Measurements from ENCODE around the gene ZNF280B.
"Not testable (repeated sequence)": the region's sequence is repeated elsewhere in the genome, so short reads cannot be mapped to it uniquely, and the experiment has no call there.

ZNF280B gene

DNA sequence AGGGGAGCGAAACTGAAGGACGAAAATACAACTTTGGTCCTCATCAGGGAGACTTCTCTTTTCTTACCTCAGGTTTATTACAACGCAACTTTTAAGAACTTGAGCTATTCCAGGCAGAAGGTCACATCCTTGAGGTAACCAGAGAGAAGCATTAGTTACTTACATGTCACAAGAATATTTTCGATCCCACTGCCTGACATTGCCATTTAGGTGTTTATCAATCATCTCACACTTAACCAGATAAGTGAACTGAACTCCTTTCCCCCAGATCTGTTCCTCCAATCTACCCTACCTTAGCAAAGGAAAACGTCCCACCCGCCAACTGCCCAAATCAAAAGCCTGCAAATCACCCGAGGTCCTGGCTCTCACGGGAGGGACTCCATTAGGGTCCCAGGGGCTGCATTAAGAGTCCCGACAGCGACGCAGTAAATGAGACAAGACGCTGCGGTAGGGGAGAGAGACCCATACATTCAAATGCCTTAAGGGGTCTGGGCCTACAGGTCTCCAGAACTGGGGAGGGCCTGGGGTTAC lies 734 bp downstream of the ZNF280B start:
- DNase-seq (ENCODE audit: low read depth) = no peak

DNA sequence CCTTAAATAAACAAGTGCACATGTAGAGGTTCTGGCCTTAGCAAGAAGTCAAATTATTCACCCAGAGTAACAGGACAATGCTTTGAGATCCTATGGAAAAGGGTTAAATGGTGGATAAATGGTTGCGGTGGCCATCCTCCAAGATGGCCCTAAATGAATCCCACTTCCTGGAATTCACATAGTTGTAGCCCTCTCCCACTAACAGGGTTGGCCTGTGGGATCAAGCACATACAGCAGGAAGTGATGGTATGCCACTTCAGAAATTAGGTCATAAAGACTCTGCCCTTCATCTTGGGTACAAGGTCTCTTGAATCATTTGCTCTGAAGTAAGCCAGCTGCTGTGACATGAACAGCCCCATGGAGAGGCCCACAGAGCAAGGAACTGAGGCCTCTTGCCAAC lies 1.8 kb downstream of the ZNF280B start:
- DNase-seq (ENCODE audit: low read depth) = no peak

DNA sequence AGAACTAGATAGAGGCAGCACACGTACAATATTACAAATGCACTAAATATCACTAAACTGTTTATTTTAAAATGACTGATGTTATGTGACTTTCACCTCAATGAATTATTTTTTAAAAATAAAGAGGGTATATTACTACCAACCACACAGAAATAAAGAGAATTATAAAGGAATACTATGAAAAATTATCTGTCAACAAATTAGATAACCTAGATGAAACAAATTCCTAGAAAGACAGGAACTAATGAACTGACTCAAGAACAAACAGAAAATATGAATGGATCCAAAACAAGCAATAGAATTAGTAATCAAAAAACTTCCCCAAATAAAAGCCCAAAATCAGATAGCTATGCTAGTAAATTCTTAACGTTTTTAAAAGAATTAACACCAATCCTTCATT lies 10.3 kb downstream of the ZNF280B start:
- no peak for DNase-seq (ENCODE audit: low read depth)

DNA sequence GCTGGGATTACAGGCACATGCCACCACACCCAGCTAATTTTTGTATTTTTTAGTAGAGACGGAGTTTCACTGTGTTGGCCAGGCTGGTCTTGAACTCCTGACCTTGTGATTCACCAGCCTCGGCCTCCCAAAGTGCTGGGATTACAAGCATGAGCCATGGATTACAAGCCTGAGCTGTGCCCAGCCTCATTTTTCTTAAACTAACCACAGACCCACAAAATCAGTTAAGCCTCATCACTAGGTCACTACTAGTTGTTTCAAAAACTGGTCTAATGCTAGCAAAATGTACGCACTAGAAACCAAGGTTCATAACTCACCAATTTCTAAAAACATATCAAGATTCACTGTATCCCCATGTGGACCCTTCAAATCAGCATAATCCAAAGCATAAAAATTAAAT lies 17.0 kb downstream of the ZNF280B start:
- not testable (repeated sequence) for DNase-seq (ENCODE audit: low read depth)

DNA sequence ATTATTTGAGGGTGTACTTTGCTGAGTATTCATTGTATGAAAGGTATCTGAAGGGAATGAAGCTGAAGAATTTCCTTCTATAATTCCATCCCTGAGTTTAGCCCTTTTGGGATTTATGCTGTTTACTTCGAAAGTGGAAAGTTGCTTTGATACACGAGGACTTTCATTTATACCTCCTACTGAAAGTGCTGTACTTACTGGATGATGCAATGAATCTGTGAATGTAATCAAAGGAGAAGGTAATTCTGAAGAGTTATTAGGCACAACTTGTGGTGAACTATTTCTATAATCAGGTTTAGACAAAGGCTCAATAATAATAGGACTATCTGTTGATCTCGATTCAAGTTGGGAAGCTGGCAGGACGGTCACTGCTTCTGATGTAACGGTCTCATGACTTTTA lies 19.8 kb downstream of the ZNF280B start:
- DNase-seq (ENCODE audit: low read depth) = no peak

DNA sequence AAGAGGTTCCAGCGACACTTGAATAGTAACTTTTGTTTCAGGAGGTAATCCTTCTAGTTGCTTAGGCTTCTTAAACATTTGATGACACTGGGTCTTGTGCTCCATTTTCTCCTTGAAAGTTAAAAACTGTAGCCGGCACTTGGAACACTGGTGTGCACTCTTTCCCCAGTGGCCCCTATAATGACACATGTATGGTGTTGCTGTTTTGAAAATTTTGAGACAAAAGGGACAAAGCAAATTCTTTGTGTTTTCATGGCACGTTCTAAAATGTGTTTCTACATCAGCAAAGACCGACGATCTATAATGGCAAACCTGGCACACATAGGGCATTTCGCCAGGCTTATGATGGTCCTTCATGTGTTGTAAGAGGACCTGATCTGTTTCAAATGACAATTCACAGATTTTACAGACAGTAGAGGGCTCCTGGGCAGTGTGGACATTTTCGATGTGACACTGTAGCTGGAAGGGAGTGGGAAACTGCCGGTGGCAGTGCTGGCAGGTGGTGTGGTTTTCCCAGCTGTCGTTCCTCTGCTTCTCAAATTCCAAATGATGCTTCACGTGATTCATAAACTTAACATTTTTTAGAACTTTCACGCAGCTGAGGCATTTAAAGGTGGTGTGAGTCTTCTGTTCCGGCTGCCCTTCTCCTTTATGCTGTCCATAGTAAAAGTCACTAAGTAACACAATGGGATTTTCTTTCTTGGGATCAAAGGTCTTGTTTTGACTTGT lies 20.5 kb downstream of the ZNF280B start:
- no peak for DNase-seq (ENCODE audit: low read depth)

DNA sequence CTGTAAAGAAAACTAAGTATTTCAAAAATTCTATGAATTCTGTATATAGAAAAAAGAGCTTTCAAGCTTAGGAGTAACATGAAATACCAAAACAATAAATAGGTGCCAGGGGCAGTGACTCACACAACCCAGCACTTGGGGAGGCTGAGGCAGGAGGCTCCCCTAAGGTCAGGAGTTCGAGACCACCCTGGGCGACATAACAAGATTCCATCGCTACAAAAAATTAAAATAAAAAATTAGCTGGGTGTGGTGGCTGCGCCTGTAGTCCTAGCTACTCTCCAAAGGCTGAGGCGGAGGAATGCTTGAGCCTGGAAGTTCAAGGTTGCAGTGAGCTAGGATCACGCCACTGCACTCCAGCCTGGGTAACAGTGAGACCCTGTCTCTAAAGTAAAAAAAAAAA lies 21.5 kb downstream of the ZNF280B start:
- no peak for DNase-seq (ENCODE audit: low read depth)

DNA sequence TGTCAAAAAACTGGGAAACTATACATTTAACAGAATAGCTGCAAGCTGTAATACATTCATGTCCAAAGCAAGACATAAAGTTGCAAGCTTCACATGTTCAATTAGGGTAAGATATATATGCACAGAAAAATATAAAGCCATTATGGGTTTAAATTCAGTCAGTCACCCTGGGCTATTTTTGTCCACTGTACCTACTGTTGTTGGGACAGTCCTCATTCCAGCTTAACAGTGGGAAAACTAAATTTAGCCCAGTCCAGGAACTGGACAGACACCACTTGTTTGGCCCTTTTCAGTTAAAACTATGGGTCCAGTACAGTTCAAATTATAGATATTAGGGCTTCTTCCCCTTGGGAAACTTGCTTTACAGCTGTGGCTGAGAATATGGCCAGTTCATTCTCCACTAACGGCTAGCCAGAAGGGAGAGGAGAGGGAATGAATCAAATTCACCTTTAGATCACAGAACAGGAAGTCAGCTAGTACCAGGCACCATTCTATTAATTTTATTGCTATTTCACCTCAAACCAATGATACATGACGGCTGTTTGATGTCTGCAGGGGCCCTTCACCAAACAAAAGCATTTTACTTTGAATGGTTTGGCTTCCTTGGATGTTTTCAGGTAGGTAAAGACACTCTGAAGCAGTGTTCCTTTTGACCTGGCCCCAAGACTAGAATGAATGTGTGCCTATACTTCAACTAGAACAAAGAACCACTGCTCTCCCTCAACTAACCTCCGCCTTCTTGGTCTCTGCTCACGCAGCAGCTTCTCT lies 22.2 kb downstream of the ZNF280B start:
- no peak for DNase-seq (ENCODE audit: low read depth)

DNA sequence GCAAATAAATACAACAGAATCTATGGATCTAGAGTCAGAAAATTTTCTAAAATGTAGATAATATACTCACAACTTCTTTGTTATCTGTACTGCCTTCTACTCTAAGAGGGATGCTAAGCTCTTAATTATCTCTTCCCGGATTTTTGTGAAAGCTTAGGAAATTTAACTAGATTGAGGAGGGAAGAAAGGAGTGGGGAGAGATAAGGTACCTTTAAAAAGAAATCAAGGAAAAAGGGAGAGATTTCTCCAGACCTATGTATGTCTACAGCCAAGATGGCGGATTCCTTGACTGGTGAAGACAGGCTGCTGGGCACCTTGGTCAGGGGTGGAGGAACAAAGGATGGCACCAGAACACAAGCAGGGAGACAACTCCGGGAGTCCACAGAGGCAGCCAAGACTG lies 23.0 kb downstream of the ZNF280B start:
- no peak for DNase-seq (ENCODE audit: low read depth)

DNA sequence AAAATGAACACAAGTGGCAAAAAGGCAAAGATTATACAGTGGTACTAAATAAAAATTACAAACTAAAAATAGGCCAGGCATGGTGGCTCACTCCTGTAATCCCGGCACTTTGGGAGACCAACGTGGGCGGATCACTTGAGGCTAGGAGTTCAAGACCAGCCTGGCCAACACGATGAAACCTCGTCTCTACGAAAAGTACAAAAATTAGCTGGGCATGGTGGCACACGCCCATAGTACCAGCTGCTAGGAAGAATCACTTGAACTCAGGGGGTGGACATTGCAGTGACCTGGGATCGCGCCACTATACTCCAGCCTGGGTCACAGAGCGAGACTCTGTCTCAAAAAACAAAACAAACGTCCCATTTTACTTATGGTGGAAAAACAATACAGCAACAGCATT lies 24.5 kb downstream of the ZNF280B start:
- no peak for DNase-seq (ENCODE audit: low read depth)

DNA sequence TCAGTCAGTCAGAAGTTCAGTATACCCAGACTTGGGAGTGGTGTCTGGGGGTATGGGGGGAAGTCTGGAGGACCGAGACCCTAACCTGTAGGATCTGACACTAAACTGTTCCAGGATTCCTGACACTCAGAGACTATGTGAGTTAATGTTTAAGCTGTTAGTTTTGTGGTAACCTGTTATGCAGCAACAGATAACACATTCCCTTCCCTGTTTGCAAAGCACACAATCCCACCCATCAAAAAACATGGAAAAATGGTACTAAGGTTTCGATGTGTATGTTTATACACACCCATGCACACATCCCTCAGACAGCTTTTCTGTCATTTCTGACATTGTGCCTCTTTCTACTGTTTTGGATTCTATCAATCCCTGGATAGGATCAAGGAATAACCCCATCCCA lies 27.6 kb downstream of the ZNF280B start:
- DNase-seq (ENCODE audit: low read depth) = no peak

DNA sequence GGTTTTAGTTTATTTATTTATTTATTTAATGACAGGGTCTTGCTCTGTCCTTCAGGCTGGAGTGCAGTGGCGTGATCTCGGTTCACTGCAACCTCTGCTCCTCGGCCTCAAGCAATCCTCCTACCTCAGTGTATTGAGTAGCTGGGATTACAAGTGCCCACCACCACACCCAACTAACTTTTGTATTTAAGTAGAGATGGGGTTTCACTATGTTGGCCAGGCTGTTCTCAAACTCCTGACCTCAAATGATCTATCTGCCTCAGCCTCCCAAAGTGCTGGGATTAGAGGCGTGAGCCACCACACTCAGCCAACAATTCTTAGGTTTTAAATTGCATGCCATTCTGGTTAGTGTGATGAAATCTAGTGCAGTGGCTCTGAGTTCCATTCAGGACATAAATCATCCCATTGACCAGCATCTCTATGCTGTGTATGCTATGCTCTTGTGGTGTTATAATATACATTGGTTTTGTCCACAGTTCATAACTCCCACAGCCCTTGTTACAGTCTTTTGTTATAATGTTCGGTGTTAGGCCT lies 28.5 kb downstream of the ZNF280B start:
- DNase-seq (ENCODE audit: low read depth) = no peak

DNA sequence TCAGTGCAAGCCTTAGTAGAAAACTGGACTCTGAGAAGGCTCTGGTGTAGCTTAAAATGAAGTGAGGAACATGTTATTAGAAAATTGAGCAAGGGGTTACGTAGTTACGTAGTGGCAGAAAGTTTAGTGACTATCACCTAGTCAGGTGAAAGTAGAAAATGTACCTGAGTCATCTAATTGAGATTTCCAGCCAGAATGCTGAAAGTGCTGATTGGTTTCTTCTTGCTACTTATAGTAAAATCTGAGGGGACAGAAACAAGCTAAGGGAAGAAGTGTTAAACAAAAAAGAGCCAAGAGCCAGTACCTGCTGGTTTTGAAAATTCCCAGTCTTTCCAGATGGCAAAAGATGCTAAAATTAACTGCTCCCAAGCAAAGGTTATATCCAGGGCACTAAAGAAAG lies 29.4 kb downstream of the ZNF280B start:
- DNase-seq (ENCODE audit: low read depth) = no peak

DNA sequence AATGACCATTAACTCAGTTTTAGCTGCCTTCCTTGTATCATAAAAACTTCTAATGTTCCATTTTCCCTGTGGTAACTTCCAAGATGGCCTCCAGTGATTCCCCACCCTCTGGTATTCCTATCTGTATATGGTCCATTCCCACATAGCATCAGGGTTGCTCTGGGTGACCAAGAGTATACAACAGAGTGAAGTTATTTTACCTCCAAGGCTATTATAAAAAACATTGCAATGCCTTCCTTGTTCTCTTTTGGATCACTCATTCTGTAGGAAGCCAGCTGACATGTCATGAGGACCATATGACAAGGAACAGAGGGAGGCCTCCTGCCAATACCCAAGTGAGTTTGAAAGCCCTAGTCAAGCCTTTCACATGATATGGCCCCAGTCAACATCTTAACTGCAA lies 30.1 kb downstream of the ZNF280B start:
- no peak for DNase-seq (ENCODE audit: low read depth)

DNA sequence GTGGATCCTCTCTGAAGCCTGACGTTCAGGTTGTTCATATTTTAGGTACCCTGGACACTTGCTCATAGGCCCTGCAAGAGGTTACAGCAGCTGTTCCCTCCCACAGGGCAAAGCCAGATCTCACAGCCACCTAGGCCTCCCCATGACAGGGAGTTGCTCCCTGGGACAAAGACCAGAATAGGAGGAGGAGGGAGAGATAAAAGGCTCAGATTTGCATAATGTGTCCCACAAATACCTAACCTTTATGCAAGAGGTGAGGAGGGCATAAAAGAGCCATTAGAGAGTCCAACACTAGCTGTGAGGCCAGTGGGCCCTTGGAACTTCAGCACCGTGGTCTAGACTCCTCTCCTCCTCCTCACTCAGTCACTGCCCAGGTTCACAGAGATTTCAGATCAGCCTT lies 33.8 kb downstream of the ZNF280B start:
- no peak for DNase-seq (ENCODE audit: low read depth)

DNA sequence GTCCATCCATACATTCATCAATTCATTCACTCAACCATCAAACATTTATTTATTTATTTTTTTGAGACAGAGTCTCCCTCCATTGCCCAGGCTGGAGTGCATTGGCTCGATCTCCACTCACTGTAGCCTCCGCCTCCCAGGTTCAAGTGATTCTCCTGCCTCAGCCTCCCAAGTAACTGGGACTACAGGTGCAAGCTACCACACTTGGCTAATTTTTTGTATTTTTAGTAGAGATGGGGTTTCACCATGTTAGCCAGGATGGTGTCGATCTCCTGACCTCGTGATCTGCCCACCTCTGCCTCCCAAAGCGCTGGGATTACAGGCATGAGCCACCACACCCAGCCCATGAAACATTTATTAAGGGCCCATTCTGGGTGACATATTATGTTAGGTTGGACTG lies 37.4 kb downstream of the ZNF280B start:
- DNase-seq (ENCODE audit: low read depth) = not testable (repeated sequence)

DNA sequence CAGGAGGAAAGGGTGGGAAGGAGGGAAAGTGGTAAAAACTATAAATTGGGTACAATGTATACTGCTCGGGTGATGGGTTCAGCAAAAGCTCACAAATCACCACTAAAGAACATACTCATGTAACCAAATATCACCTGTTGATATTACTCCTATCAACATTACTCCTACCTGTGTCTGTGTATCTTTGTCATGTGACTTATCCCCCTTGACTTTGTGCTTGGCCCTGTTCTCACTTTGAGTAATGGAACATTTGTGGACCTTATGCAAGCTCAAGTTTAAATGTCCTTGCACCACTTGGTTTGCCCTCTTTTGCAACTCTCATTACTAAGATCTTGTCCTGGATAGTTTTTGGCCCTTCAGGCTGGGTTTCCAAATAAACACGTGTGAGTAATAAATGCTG lies 39.0 kb downstream of the ZNF280B start:
- DNase-seq (ENCODE audit: low read depth) = no peak

DNA sequence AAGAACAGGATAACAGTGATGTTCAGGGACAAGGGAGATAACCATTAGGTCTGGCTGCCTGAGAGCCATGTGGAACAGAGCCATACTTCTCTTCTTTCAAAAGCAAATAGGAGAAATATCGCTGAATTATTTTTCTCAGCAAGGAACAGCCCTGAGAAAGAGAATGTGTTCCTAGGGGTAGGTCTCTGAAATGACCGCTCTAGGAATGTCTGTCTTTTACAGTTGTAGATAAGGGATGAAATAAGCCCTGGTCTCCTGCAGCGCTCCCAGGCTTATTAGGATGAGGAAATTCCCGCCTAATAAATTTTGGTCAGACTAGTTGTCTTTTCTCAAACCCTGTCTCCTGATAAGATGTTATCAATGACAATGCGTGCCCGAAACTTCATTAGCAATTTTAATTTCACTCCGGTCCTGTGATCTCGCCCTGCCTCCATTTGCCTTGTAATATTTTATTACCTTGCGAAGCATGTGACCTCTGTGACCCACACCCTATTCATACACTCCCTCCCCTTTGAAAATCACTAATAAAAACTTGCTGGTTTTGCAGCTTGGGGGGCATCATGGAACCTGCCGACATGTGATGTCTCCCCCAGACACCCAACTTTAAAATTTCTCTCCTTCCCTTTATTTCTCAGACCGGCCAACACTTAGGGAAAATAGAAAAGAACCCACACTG lies 39.6 kb downstream of the ZNF280B start:
- DNase-seq (ENCODE audit: low read depth) = not testable (repeated sequence)

DNA sequence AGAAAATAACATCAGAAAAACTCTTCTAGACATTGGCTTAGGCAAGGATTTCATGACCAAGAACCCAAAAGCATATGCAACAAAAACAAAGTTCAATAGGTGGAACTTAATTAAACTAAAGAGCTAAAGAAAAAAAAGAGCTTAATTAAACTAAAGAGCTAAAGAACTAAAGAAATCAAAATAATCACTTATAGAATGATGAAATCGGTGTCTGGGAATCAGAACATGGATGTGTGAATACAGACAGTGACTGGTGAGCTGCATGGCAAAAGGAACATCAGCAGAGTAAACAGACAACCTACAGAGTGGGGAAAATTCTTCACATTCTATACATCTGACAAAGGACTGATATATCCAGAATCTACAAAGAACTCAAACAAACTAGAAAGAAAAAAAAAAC lies 41.4 kb downstream of the ZNF280B start:
- no peak for DNase-seq (ENCODE audit: low read depth)

DNA sequence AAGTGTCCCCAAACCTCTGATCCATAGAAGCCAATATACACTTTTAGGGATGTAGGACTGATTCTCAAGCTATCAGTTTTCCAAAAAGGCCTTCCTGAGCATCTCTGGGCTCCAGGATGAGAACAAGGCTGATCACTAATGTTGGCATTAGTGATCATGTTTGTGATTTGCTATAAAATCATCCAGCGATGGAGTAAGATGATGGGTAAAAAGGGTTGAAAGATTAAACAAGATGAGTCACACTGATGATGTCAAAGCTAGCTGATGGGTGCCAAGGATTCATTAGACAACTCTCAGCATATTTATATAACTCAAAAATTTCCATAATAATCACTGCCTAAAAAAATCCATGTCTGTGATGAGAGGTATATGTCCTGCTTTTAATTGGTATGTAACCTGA lies 42.8 kb downstream of the ZNF280B start:
- no peak for DNase-seq (ENCODE audit: low read depth)

DNA sequence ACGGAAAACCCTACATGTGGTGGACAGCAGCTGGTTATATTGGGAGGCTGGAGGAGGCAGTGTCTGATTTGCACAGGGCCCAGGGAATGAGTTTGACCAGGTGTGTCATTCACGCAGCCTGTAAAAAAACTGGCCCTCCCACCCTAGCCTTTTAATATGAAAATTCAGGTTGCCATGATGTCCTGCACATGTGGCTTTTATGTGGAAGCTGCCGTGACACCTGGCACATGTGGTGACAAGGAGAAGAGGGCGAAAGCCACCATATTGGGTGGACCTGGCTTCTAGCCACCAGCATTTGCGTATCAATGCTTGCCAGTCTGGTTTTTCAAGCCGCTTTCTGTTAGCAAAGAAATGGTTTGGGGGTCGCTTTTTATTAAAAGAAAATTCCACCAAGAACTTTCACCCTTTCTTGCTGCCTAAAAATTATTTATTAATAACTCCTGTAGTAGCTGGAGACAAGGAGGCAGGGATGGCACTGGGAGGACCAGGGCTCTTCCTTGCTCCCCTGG lies 43.4 kb downstream of the ZNF280B start:
- no peak for DNase-seq (ENCODE audit: low read depth)

DNA sequence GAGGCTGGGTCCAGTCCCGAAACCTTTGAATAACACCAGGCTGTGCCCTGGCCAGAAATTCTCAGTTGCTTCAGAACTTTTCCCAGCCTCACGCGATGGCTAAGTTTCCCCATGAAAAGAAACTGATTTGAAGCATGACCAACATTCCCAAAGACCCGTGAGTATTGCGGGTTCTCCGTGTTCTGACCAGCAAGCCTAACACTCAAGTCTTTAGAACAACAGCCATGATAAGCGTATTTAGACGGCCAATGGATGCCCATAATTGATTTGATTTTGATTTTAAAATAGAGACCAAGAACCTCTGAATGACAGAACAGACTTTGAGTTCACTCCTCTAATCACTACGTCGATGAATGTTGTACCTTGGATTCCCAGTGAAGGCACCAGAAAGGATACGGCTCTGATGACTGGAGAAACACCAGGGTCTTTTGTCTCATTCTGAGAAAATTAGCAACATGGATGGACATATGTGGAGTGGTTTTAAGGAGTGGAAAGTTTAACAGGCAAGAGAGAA lies 43.9 kb downstream of the ZNF280B start:
- no peak for DNase-seq (ENCODE audit: low read depth)

Data from ELR (cell line).